PFSK-1 (cell line): ENCODE measurements around the gene GABRR1.

Experiments used
- POLR2AphosphoS5 ChIP-seq: IDR thresholded peaks from 2 replicates; pipeline ENCODE4 v1.6.1; 2012; ENCODE audit warnings: low read depth, mild to moderate bottlenecking, control low read depth, low read length, moderate library complexity
- SIN3A ChIP-seq: IDR thresholded peaks from 2 replicates; pipeline ENCODE4 v1.6.1; 2012; ENCODE audit warnings: mild to moderate bottlenecking, low read length, moderate library complexity, borderline replicate concordance; ENCODE audit not compliant: insufficient read depth
- TAF1 ChIP-seq: IDR thresholded peaks from 2 replicates; pipeline ENCODE4 v1.6.1; 2012; ENCODE audit warnings: low read length, control low read depth, borderline replicate concordance; ENCODE audit not compliant: insufficient read depth
- TF ChIP-seq, protein P1 (sequence below), 2 experiments: IDR thresholded peaks; 2 replicates each; pipeline versions ENCODE4 v1.6.1 to v1.8.0; 2011 to 2012; ENCODE audit warnings: low read depth in 2 of 2, low read length in 2 of 2, control low read depth in 1 of 2, inconsistent platforms in 1 of 2, mild to moderate bottlenecking in 1 of 2, moderate library complexity in 1 of 2; ENCODE audit not compliant: insufficient read depth in 1 of 2

DNA sequence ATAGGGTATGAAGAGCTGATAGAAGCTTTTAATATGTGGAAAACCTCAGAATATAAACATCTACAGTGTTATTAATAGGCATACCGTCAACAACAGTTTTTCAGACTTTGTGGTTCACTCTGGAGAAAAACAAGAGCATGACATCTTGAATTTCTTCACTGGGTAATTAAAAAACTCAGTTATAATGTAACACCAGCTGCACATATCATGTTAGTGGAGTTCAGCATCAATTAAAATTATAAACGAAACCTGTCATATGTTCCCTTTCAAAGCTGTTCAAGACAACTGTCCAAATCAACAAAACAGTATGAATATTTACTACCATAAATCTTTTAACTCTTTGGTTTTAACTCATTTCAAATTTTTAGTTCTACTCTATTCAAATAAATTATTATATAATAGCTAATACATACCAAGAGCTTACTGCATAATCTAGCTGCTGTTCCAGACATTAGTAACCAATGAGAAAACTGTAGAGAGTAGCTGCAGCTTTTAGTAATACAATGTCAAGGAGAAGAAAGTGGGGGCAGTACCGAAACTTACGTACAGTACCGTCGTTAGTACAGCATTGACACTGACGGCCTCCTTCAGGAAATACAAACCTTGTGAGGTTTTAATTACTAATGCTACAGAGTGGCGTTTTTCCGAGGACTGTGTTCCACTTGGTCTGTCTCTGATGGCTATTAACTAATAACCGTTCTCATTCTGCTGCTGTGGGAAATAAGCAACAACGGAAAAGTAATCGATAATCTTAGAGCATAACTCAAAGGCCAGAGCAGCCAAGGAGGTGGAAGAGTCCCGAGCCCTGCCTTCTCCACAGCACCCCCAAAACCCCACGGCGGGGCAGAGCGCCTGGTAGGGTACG lies 71.8 kb downstream of the GABRR1 start:
- TF ChIP-seq POLR2AphosphoS5, result no peak
- TF ChIP-seq, protein P1, sequence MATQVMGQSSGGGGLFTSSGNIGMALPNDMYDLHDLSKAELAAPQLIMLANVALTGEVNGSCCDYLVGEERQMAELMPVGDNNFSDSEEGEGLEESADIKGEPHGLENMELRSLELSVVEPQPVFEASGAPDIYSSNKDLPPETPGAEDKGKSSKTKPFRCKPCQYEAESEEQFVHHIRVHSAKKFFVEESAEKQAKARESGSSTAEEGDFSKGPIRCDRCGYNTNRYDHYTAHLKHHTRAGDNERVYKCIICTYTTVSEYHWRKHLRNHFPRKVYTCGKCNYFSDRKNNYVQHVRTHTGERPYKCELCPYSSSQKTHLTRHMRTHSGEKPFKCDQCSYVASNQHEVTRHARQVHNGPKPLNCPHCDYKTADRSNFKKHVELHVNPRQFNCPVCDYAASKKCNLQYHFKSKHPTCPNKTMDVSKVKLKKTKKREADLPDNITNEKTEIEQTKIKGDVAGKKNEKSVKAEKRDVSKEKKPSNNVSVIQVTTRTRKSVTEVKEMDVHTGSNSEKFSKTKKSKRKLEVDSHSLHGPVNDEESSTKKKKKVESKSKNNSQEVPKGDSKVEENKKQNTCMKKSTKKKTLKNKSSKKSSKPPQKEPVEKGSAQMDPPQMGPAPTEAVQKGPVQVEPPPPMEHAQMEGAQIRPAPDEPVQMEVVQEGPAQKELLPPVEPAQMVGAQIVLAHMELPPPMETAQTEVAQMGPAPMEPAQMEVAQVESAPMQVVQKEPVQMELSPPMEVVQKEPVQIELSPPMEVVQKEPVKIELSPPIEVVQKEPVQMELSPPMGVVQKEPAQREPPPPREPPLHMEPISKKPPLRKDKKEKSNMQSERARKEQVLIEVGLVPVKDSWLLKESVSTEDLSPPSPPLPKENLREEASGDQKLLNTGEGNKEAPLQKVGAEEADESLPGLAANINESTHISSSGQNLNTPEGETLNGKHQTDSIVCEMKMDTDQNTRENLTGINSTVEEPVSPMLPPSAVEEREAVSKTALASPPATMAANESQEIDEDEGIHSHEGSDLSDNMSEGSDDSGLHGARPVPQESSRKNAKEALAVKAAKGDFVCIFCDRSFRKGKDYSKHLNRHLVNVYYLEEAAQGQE (IDR thresholded peaks at IDR 0.05; ENCODE audit: insufficient read depth in 1 of 2, low read depth in 2 of 2, low read length in 2 of 2), result no peak
- no peak for TF ChIP-seq TAF1
- TF ChIP-seq SIN3A, result no peak
